22Rv1 (cell line): ENCODE results near the gene HAUS3.

Experiments used
- CTCF ChIP-seq: fragments of 450-650 bp; IDR thresholded peaks from 2 replicates; pipeline ENCODE4 v1.5.1; 2017; ENCODE audit warnings: mild to moderate bottlenecking
- ZFX ChIP-seq: fragments of 450-650 bp; IDR thresholded peaks from 2 replicates; pipeline ENCODE4 v1.6.1; 2017; ENCODE audit warnings: antibody characterized with exemption, borderline replicate concordance

GRCh38 chr4:2248044-2248780, 6.3 kb upstream of the HAUS3 start:
- TF ChIP-seq CTCF (no peak), ZFX (no peak)
